SU-DHL-6 (cell line): ENCODE data around the gene LEKR1.

Experiments
- EZH2phosphoT487 ChIP-seq: fragments of 200-600 bp; sonication (generic), shearing (Covaris generic); conservative IDR thresholded peaks from 2 replicates; pipeline ENCODE4 v1.6.1; 2018; ENCODE audit warnings: mild to moderate bottlenecking, antibody characterized with exemption, low read length, moderate library complexity, mixed read lengths
- TF ChIP-seq, protein P1 (sequence below): fragments of 200-600 bp; sonication (generic); IDR thresholded peaks from one replicate; pipeline ENCODE4 v1.5.1; 2017; ENCODE audit warnings: antibody characterized with exemption, mild to moderate bottlenecking, low read length, moderate library complexity; ENCODE audit not compliant: insufficient read depth, poor library complexity, severe bottlenecking

- TF ChIP-seq, protein P1, sequence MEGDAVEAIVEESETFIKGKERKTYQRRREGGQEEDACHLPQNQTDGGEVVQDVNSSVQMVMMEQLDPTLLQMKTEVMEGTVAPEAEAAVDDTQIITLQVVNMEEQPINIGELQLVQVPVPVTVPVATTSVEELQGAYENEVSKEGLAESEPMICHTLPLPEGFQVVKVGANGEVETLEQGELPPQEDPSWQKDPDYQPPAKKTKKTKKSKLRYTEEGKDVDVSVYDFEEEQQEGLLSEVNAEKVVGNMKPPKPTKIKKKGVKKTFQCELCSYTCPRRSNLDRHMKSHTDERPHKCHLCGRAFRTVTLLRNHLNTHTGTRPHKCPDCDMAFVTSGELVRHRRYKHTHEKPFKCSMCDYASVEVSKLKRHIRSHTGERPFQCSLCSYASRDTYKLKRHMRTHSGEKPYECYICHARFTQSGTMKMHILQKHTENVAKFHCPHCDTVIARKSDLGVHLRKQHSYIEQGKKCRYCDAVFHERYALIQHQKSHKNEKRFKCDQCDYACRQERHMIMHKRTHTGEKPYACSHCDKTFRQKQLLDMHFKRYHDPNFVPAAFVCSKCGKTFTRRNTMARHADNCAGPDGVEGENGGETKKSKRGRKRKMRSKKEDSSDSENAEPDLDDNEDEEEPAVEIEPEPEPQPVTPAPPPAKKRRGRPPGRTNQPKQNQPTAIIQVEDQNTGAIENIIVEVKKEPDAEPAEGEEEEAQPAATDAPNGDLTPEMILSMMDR = no peak
- no peak for TF ChIP-seq EZH2phosphoT487
These were observed 18.1 kb upstream of the LEKR1 start for GRCh38 chr3:156808025-156808424.
